Mammary epithelial cell (primary cell): ENCODE measurements around the gene ZNF554.

Experiments
- CTCF ChIP-seq, 2 donors: IDR thresholded peaks in 1 of 2; conservative IDR thresholded peaks in 1 of 2; 2 replicates each; pipeline ENCODE4 v1.5.1; 2011 to 2012; ENCODE audit warnings: inconsistent platforms in 2 of 2, low read length in 2 of 2, mild to moderate bottlenecking in 2 of 2, control low read depth in 1 of 2, low read depth in 1 of 2; ENCODE audit not compliant: insufficient read depth in 1 of 2; ENCODE audit errors: extremely low read depth in 1 of 2
- EZH2 ChIP-seq: IDR thresholded peaks from 2 replicates; pipeline ENCODE4 v1.6.1; 2012; ENCODE audit warnings: low read length, inconsistent platforms, borderline replicate concordance

GRCh38 chr19:2796659-2797266 lies 22.9 kb upstream of the ZNF554 start:
- TF ChIP-seq CTCF (conservative IDR thresholded peaks at IDR 0.05 in 1 of 2, IDR thresholded peaks at IDR 0.05 in 1 of 2; ENCODE audit: extremely low read depth in 1 of 2, insufficient read depth in 1 of 2, low read depth in 1 of 2, low read length in 2 of 2) = no peak
- no peak for TF ChIP-seq EZH2
